Activated naive CD4-positive, alpha-beta T cell treated with anti-CD3 and anti-CD28 coated beads, Interleukin-2, amount 10 ng/mL, durations not matched to agents 7 days and 5 days (primary cell): Measurements from ENCODE around the gene SUGCT.

Experiments
- CTCF ChIA-PET: fragments of 350-600 bp; sonication (Branson Sonifier 250); formaldehyde crosslinking; loops from one replicate; lab custom pipeline; 2021; ENCODE audit warnings: antibody characterized with exemption; lab: Charles Lee
- DNase-seq: peaks from one replicate; pipeline ENCODE4 v3.0.0-alpha.2; 2020
- H3K27ac Mint-ChIP-seq: one replicate; pipeline ENCODE4 v1.8.0; 2021; ENCODE audit warnings: mild to moderate bottlenecking, moderate library complexity, mixed read lengths
- H3K27me3 Mint-ChIP-seq: one replicate; pipeline ENCODE4 v1.8.0; 2021; ENCODE audit warnings: mild to moderate bottlenecking, mixed read lengths
- H3K36me3 Mint-ChIP-seq: one replicate; pipeline ENCODE4 v1.8.0; 2021; ENCODE audit warnings: mixed read lengths
- H3K4me1 Mint-ChIP-seq: one replicate; pipeline ENCODE4 v1.8.0; 2021; ENCODE audit warnings: mixed read lengths
- H3K4me3 Mint-ChIP-seq: one replicate; pipeline ENCODE4 v1.8.0; 2021; ENCODE audit warnings: mild to moderate bottlenecking, moderate library complexity, mixed read lengths
- H3K9me3 Mint-ChIP-seq: one replicate; pipeline ENCODE4 v1.8.0; 2021; ENCODE audit warnings: mixed read lengths

Gene SUGCT

DNA sequence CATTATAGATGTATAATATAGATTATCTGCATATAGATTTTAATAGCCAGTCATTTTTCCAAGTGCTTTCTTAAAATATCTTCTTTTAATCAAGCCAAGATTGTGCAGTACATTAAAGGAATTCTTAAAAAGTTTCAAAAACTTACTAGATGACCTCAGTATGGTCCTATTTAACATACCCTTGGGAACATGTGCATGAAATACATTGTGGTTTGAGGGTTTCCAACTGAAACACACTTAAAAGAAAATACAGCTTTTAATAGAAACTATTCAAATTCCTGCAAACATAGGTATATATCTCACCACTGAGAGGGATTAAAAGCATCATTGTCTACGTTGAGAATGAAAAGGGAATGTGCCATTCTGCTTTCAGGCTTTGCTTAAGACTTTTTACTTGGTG, 364.9 kb downstream of the SUGCT start:
- Mint-ChIP-seq H3K4me1 (no peaks in the 10 kb centered on the region), H3K9me3 (no peaks in the 10 kb centered on the region), H3K36me3 (no peaks in the 10 kb centered on the region), H3K27me3 (no peaks in the 10 kb centered on the region), H3K4me3 (no peak overlapping the region), H3K27ac (no peak overlapping the region)
- no peak for DNase-seq
- CTCF ChIA-PET = no interaction called here

DNA sequence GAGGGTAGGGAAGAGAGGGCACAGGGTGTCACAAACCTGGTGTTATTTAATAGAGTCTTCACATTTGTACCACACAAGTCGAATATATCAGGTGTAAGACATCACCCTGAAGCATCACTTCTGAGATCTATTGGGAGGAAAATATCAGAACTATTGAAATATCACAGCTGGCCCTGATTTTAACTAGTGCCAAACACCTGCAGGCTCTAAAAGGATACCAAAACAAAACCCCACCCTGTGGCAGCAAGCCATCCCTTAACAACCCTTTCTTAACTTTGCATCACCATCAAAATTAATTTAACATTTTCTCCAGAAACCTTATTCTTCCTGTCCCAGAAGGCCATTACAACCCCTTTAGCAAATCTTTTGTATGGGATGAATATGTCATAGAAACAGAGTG, 365.4 kb downstream of the SUGCT start:
- DNase-seq = no peak
- no peak overlapping the region for H3K27ac Mint-ChIP-seq
- H3K4me1 Mint-ChIP-seq = no peaks in the 10 kb centered on the region
- CTCF ChIA-PET = no interaction called here
- no peaks in the 10 kb centered on the region for H3K36me3 Mint-ChIP-seq
- no peak overlapping the region for H3K4me3 Mint-ChIP-seq
- H3K27me3 Mint-ChIP-seq = no peaks in the 10 kb centered on the region
- no peaks in the 10 kb centered on the region for H3K9me3 Mint-ChIP-seq

DNA sequence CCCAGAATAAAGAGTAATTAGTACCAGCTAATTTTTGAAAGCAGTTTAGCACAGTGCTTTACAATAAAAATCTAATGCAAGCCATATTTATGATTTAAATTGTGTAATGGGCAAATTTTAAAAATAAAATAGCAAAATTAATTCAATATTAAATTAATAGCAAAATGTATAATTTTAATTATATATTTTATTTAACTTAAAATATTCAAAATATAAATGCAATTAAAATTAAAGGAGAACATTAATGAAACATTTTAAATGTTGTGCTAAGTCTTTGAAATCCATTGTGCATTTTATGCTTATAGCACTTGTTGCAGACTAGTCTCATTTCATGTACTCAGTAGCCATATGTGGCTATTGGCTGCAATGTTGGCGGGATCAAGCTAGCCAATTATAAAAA, 367.6 kb downstream of the SUGCT start:
- CTCF ChIA-PET = no interaction called here
- Mint-ChIP-seq H3K4me1 (no peaks in the 10 kb centered on the region), H3K27me3 (no peaks in the 10 kb centered on the region)

DNA sequence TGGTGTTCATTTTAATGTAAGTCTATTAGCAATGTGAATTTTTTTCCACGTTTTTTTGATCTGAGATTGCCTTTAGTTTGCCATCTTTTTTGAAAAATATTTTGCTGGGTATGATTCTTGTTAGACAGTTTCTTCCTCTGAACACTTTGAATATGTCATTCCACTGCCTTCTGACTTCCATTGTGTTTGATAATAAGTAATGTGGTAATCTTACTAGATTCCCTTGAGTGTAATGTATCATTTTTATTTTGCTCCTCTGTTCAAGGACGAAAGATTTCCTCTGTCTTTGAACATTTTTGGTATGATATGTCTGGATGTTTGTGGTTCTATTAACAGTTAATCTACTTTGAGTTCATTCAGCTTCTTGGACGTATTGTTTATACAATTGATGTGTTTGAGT, 371.4 kb downstream of the SUGCT start:
- no peak for DNase-seq
- Mint-ChIP-seq H3K36me3 (no peaks in the 10 kb centered on the region), H3K4me1 (no peaks in the 10 kb centered on the region), H3K27me3 (no peaks in the 10 kb centered on the region), H3K9me3 (no peaks in the 10 kb centered on the region), H3K27ac (no peak overlapping the region), H3K4me3 (no peak overlapping the region)
- CTCF ChIA-PET = interaction anchor here (0.7 to 0.9 kb wide), 2 partner anchors 31 to 1192 kb away, joined by 3 read pairs; no protein-coding TSS in a partner anchor

More for the DNA sequence above, 367.6 kb downstream of the SUGCT start:
- H3K9me3 Mint-ChIP-seq = no peaks in the 10 kb centered on the region
- H3K36me3 Mint-ChIP-seq = no peaks in the 10 kb centered on the region
- no peak overlapping the region for H3K4me3 Mint-ChIP-seq
- DNase-seq = no peak
- no peak overlapping the region for H3K27ac Mint-ChIP-seq

DNA sequence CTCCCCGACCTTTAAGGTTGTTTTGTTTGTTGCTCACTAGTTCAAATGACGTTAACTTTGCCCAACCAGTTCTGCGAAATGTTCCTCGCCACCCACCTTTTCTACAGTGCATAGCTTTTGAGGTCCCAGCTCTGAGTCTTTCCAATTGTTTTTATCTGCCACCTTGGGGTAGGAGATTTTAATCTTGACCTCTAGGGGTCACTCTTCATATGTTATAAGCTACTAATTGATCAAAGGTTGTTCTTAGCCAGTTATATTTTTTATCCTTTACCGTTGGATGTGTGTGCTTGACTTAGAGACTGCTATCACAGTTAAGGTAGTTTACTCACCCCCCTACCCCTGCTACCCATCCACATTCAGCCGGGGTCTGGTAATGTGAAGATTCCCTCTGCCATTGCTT, 372.4 kb downstream of the SUGCT start:
- Mint-ChIP-seq H3K27ac (no peak overlapping the region), H3K36me3 (no peaks in the 10 kb centered on the region), H3K9me3 (no peaks in the 10 kb centered on the region), H3K4me1 (no peaks in the 10 kb centered on the region), H3K27me3 (no peaks in the 10 kb centered on the region), H3K4me3 (no peak overlapping the region)
- DNase-seq = no peak
- CTCF ChIA-PET = interaction anchor here (0.7 to 2.8 kb wide), 7 partner anchors 8 to 1191 kb away, joined by 3 to 14 read pairs (median 4); no protein-coding TSS in a partner anchor

DNA sequence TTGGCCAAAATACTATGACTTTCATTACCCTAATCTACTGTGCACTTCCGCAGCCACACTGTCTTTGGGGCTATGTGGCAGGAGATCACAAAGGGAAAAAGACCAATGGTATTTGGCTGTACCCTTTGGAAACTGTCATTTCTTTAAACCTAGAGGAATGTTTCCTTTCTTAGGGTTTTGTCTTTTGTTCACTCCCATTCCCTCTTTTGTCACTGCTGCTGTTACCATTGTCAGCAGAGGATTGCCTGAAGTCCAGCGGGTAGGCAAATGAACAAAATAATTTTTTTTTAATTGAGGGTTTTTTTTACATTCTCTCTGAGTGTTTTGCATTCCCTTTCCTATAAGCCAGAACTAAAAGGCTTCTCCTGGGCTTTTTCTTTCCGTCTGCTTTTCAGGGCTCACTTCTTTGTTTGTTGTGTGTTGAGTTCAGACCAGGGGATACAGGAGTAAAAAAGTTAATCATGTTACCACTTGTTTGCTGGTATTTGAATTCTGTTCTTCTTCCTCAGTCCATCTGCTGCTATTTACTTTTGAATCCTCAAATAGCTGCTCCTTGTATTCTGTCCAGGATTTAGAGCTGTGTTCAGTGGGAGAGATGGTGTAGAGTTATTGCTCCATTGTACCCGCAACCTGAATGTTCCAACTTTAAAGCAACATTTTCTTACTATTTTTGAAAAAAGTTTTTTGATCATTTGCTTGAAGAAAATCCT, 374.6 kb downstream of the SUGCT start:
- H3K9me3 Mint-ChIP-seq = no peaks in the 10 kb centered on the region
- H3K4me3 Mint-ChIP-seq = no peak overlapping the region
- DNase-seq = no peak
- no peak overlapping the region for H3K27ac Mint-ChIP-seq
- no peaks in the 10 kb centered on the region for H3K4me1 Mint-ChIP-seq
- CTCF ChIA-PET = interaction anchor here (2.8 kb wide), 1 partner anchor 96 kb away, joined by 14 read pairs; no protein-coding TSS in a partner anchor
- H3K36me3 Mint-ChIP-seq = no peaks in the 10 kb centered on the region
- H3K27me3 Mint-ChIP-seq = no peaks in the 10 kb centered on the region

DNA sequence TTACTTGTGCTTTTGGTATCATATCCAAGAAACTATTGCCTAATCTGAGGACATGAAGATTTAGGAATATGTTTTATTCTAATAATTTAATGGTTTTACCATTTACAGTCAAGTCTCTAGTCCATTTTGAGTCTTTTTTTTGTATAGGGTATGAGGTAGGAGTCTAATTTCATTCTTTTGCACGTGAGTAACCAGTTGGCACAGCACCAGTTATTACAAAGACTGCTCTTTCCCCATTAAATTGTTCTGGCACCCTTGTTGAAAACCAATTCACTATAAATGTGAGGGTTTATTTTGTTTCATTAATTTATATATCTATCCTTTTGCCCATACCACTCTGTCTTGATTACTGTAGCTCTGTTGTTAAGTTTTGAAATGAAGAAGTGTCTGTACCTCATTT, 381.6 kb downstream of the SUGCT start:
- no peaks in the 10 kb centered on the region for H3K36me3 Mint-ChIP-seq

DNA sequence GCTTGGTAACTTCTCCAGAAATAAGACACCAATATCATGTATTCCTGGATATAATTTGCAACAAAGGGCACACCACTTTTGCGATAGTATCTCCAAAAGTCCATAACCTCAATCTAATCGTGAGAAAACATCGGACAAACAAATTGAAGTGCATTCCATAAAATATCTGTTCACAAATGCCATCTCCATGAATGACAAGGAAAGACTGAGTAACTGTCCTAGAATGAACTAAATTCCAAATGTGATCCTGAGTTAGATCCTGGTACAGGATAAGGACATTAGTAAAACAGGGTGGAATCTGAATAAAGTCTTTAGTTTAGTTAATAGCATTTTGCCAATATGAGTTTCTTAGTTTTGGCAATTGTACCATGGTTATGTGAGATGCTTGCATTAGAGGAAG, 384.2 kb downstream of the SUGCT start:
- no peaks in the 10 kb centered on the region for H3K9me3 Mint-ChIP-seq
- no peak overlapping the region for H3K27ac Mint-ChIP-seq
- no peaks in the 10 kb centered on the region for H3K27me3 Mint-ChIP-seq
- CTCF ChIA-PET = no interaction called here
- H3K4me3 Mint-ChIP-seq = no peak overlapping the region
- no peaks in the 10 kb centered on the region for H3K4me1 Mint-ChIP-seq
- no peaks in the 10 kb centered on the region for H3K36me3 Mint-ChIP-seq
- DNase-seq = no peak

More for the DNA sequence above, 381.6 kb downstream of the SUGCT start:
- DNase-seq = no peak
- H3K4me1 Mint-ChIP-seq = no peaks in the 10 kb centered on the region
- CTCF ChIA-PET = no interaction called here
- no peak overlapping the region for H3K27ac Mint-ChIP-seq
- H3K9me3 Mint-ChIP-seq = no peaks in the 10 kb centered on the region
- H3K4me3 Mint-ChIP-seq = no peak overlapping the region
- no peaks in the 10 kb centered on the region for H3K27me3 Mint-ChIP-seq

DNA sequence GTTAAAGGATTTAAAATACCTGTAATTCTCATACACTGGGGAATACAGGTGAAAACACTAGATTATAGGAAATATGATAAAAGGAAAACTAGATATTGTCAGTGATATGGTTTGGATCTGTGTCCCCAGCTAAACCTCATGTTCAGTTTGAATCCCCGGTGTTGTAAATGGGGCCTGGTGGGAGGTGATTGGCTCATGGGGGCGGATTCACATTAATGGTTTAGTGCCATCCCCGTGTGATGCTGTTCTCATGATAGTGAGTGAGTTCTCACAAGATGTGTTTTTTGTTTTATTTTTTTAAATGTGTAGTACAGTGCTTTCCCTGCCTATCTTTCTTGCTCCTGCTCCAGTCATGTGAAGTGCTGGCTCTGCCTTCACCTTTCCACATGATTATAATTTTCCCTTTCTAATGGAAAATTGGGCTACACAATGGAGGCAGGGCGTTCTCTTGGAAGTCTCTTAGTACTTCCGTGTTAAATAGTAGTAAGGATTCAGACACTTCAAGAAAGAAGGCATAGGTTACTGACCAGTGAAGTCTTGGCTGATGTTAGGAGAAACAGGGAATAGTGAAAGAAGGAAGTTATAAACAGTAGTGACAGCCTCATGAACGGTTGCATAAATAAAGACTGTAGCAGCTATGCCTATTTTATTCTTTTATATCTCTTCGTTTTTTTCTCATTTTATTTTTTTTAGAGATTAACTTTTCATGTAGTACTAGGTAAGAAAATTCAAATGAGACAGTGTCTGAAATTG, 386.4 kb downstream of the SUGCT start:
- CTCF ChIA-PET = no interaction called here

DNA sequence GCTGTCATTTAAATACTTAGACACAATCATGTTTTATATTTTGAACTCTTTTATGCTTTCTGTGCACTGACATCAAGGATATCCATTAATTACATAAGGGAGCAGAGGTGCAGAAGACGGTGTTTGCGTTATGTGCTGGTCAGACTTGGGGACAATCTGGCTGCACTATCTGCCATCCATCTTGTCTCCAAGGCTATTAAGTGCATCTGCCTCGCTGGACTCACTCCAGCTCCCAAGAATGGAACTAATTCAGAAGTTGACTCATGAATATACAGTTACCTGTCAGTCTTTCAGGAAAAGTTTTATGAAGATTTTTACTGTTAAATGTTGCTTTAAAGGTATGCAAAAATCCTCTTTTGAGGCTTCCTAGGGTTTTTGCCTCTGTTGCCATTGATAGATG, 391.0 kb downstream of the SUGCT start:
- no peak overlapping the region for H3K27ac Mint-ChIP-seq
- no peaks in the 10 kb centered on the region for H3K4me1 Mint-ChIP-seq
- H3K36me3 Mint-ChIP-seq = no peaks in the 10 kb centered on the region
- CTCF ChIA-PET = no interaction called here
- no peaks in the 10 kb centered on the region for H3K9me3 Mint-ChIP-seq
- no peaks in the 10 kb centered on the region for H3K27me3 Mint-ChIP-seq
- no peak overlapping the region for H3K4me3 Mint-ChIP-seq
- DNase-seq = no peak

More for the DNA sequence above, 386.4 kb downstream of the SUGCT start:
- Mint-ChIP-seq H3K27me3 (no peaks in the 10 kb centered on the region), H3K4me1 (no peaks in the 10 kb centered on the region), H3K27ac (no peak overlapping the region), H3K36me3 (no peaks in the 10 kb centered on the region), H3K9me3 (no peaks in the 10 kb centered on the region), H3K4me3 (no peak overlapping the region)
- no peak for DNase-seq

DNA sequence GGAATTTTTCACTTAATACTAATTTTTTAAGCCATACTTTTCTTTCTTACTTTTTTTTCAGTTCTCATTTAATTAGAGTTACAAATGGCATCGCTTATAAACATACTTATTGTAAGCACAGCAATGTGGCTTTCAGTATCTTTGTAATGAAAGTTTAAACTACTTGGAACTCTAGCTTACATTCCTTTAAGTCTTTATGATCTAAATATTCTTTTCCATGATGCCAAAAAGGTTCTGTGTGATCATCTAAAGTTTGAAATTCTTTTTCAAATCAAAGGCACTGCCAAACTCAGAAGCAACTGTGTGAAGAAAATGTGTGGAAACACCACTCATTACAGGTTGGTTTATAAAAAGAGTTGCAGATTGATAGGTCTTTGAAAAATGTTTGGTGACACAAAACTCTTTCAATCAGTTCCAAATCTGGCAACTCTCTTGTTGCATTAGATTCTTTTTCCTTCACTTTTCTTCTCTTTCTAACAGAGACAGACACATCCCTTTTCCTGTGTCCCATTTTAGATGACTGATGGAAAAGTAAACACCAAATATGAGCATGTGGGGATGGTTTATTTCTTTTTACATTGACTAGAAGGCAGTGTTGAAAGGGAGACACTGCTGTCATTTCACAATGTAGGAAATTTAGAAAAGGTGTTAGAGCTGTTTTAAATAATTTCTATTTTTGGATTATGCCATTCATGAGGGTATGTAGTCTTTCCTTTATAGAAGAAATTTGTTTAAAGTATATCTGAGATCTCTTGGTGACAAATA, 392.3 kb downstream of the SUGCT start:
- H3K4me1 Mint-ChIP-seq = no peaks in the 10 kb centered on the region
- no peaks in the 10 kb centered on the region for H3K36me3 Mint-ChIP-seq

DNA sequence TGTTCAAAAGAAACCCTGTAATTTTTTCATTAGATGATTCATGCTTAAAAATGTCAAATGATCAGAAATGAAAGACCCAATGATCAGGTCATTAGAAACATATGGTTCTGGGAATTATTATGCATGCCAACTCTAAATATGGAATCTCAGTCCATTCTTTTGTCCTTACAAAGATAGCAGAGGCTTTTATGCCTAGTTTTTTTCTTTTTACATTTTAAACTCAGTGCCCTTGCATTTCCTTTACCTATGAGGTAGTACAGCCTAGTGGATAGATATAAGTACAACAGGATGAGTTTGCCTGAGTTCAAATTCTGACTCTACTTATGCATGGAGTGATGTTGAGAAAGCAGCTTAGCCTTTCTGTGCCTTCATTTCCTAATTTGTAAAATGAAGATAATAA, 392.9 kb downstream of the SUGCT start:
- no peak overlapping the region for H3K4me3 Mint-ChIP-seq
- no peak for DNase-seq
- CTCF ChIA-PET = no interaction called here
- H3K36me3 Mint-ChIP-seq = no peaks in the 10 kb centered on the region
- no peaks in the 10 kb centered on the region for H3K27me3 Mint-ChIP-seq
- no peak overlapping the region for H3K27ac Mint-ChIP-seq
- no peaks in the 10 kb centered on the region for H3K4me1 Mint-ChIP-seq
- no peaks in the 10 kb centered on the region for H3K9me3 Mint-ChIP-seq

More for the DNA sequence above, 392.3 kb downstream of the SUGCT start:
- CTCF ChIA-PET = no interaction called here
- no peak for DNase-seq
- Mint-ChIP-seq H3K27ac (no peak overlapping the region), H3K4me3 (no peak overlapping the region), H3K27me3 (no peaks in the 10 kb centered on the region), H3K9me3 (no peaks in the 10 kb centered on the region)

DNA sequence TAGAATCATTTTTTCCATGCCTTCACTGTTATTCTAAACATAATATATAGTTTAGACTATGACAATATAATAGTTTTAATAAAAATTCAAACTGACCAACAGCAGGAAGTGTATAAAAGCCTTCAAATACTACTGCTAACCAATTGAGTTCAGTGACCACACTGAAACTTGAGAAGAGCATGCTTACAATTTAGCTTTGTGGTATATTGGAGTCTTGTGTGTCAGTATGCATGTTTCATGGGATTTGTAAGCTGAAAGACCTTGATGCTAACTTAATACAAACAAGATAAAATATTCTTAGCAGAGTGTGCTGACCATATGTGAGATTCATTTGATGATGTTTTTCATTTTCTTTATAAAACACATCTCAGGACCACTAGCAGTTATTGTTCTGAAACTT, 395.5 kb downstream of the SUGCT start:
- Mint-ChIP-seq H3K27ac (no peak overlapping the region), H3K4me3 (no peak overlapping the region), H3K36me3 (no peaks in the 10 kb centered on the region), H3K27me3 (no peaks in the 10 kb centered on the region), H3K9me3 (no peaks in the 10 kb centered on the region), H3K4me1 (no peaks in the 10 kb centered on the region)
- CTCF ChIA-PET = no interaction called here
- no peak for DNase-seq

DNA sequence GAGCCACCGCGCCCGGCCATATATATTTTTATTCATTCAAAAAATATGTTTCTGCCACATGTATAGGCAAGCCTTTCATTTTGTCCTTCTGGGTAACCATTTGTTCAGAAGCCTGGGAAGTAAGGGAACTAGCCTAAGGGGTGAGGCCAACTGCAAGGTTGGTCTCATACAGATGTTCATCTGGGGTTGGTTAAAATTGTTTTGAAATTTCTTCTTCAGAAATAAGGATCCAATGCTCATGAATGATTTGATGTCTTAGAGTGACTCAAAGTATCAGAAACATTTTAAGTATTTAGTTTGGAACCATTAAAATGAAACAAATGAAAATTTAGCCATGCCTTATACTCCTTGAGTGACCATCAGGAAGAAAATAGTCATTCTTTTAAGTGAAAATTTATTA, 397.2 kb downstream of the SUGCT start:
- DNase-seq = no peak
- Mint-ChIP-seq H3K9me3 (no peaks in the 10 kb centered on the region), H3K4me1 (no peaks in the 10 kb centered on the region), H3K36me3 (no peaks in the 10 kb centered on the region), H3K27ac (no peak overlapping the region), H3K27me3 (no peaks in the 10 kb centered on the region), H3K4me3 (no peak overlapping the region)
- CTCF ChIA-PET = no interaction called here
